OCI-LY3 (cell line): ENCODE data around the gene ABCC5.

ENCODE experiments used
- EZH2phosphoT487 ChIP-seq: fragments of 200-600 bp; shearing (Covaris generic); IDR thresholded peaks from 2 replicates; pipeline ENCODE4 v1.6.1; 2018; ENCODE audit warnings: antibody characterized with exemption, mixed run types, low read depth
- TF ChIP-seq, protein P1 (sequence below): fragments of 200-600, 300-600 bp; sonication (generic); IDR thresholded peaks from 2 replicates; pipeline ENCODE4 v1.5.1; 2014; ENCODE audit warnings: antibody characterized with exemption, low read length, low read depth

- TF ChIP-seq, protein P1, sequence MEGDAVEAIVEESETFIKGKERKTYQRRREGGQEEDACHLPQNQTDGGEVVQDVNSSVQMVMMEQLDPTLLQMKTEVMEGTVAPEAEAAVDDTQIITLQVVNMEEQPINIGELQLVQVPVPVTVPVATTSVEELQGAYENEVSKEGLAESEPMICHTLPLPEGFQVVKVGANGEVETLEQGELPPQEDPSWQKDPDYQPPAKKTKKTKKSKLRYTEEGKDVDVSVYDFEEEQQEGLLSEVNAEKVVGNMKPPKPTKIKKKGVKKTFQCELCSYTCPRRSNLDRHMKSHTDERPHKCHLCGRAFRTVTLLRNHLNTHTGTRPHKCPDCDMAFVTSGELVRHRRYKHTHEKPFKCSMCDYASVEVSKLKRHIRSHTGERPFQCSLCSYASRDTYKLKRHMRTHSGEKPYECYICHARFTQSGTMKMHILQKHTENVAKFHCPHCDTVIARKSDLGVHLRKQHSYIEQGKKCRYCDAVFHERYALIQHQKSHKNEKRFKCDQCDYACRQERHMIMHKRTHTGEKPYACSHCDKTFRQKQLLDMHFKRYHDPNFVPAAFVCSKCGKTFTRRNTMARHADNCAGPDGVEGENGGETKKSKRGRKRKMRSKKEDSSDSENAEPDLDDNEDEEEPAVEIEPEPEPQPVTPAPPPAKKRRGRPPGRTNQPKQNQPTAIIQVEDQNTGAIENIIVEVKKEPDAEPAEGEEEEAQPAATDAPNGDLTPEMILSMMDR: no peak
- TF ChIP-seq EZH2phosphoT487: no peak
Measured at GRCh38 chr3:183875411-183875810, 142.3 kb downstream of the ABCC5 start.
